ENCODE data around the gene TOMM7.

The TOMM7 gene

DNA sequence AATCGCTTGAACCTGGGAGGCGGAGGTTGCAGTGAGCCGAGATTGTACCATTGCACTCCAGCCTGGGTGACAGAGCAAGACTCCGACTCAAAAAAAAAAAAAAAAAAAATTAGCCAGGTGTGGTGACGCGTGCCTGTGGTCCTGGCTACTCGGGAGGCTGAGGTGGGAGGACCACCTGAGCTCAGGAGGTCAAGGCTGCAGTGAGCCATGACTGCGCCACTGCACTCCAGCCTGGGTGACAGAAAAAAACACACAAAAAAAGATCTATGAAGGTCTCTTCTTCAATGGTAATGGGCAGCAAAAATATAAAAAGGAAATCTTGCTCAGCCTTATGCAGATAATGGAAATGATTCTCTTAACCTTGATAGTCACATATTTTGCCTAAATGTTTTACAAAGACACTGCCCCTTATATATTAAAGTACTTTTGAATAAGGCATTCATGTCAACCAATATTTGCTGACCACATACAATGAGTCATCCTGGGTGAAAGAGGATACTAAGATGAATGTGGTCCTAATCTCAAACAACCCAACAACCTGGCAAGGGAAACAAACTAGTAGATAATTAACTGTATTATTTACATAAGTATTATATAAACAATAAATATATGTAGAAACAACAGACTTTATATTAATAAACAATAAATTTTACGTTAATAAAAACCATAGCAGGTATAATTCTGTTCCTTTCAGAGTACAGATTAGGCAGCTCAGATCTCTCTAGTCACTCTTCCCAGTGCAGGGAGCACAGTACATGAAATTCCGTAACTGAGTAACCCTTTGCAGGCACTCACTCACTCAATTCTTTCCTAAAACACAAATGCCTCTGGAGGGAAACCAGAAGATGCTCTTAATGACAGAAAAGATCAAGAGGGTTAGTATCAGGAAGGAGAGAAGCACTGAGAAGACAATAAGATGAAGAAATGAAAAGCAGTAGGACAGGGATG is 8.1 kb downstream of the TOMM7 start:
- TF ChIP-seq, protein P1, sequence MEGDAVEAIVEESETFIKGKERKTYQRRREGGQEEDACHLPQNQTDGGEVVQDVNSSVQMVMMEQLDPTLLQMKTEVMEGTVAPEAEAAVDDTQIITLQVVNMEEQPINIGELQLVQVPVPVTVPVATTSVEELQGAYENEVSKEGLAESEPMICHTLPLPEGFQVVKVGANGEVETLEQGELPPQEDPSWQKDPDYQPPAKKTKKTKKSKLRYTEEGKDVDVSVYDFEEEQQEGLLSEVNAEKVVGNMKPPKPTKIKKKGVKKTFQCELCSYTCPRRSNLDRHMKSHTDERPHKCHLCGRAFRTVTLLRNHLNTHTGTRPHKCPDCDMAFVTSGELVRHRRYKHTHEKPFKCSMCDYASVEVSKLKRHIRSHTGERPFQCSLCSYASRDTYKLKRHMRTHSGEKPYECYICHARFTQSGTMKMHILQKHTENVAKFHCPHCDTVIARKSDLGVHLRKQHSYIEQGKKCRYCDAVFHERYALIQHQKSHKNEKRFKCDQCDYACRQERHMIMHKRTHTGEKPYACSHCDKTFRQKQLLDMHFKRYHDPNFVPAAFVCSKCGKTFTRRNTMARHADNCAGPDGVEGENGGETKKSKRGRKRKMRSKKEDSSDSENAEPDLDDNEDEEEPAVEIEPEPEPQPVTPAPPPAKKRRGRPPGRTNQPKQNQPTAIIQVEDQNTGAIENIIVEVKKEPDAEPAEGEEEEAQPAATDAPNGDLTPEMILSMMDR (conservative IDR thresholded peaks at IDR 0.05) = no peak

DNA sequence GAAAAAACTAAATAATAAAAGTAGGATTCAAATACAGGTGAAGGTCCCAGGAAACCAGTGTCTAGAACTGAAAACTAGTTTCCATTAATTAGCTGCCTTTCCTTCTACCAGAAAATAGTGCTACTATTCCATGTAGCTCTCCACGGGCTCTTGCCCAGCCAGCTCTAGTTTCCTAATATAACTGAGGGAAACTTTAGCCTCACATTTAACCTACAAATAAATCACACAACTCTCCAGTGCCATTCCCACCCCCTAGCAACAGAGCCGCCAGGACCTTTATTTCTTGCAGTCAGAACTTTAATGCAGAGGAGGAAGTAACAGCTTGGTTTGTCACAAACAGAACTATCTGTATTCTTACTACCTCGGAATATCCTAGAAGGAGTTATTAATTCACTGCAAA is 10.3 kb downstream of the TOMM7 start:
- TF ChIP-seq, protein P1 (conservative IDR thresholded peaks at IDR 0.05) = no peak
- no peak overlapping the region for H3K27ac ChIP-seq

More for the DNA sequence above, 8.1 kb downstream of the TOMM7 start:
- H3K27ac ChIP-seq = no peak overlapping the region

DNA sequence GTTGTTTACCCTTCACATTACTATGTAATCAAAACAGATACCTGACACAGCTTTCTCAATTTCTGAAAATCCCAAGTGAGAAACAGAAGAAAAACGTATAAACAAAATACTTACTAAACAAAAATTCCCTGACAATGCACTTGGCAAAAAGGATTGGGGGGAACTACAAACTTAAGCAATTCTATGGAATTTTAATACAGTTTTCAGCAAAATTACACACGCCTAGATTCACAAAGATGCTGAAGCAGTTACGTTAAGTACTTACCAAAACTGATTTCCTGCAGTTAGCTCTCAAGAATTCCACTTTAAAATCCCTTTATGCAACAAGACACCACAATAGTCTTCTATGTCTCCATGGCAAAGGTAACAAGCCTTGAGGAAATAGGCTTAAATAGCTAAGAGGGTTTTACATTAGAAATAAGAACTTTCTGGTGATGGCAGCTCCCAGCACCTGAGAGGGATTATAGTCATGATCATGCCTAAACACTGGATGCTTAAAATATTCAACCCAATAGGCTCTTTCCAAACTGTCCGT is 10.8 kb downstream of the TOMM7 start:
- no peak overlapping the region for H3K27ac ChIP-seq
- TF ChIP-seq, protein P1 (conservative IDR thresholded peaks at IDR 0.05) = no peak

DNA sequence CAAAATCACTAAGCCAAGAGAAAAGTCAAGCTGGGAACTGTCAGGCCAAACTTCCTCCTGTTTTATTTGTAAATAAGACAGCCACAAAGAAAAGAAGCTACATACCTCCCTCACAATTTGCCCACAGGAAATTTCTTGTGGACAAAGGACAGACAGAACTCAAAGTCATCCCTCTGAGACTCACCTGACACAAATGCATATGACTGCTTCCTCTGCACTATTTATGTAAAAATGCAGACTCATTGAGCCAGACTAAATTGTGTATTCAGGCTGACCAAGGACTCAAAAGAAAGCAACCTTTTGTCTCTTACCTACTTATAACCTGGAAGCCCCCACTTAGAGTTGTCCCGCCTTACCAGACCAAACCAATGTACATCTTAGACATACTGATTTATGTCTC is 11.8 kb downstream of the TOMM7 start:
- no peak overlapping the region for H3K27ac ChIP-seq
- TF ChIP-seq, protein P1 (conservative IDR thresholded peaks at IDR 0.05) = no peak

DNA sequence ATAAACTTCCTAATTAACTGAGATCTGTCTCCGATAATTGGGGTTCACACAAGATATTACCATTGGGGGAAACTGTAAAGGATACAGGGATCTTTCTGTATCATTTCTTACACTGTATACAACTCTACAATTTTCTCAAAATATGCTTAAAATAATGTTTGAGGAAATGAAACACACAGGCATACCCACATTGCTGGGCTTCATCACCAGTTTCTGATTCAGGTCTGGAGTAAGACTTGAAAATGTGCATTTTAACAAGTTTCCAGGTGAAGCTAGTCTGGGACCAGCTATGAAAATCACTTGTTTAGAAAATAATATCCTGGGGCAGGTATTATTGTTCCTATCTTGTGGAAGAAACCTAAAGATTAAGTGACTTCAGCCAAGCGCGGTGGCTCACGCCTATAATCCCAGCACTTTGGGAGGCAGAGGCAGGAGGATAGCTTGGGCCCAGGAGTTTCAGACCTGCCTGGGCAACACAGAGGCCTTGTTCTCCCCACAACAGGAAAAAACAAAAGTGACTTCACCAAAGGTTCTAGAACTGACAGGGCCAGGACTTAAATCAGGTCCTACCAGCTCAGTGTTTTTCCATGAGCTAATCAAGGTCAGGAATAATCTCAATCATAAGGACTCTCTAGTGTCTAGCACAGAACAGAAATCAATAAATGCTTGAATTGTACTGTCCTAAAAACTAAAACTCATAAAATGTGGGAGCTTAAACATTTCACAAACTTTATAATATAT is 12.6 kb downstream of the TOMM7 start:
- TF ChIP-seq, protein P1 (conservative IDR thresholded peaks at IDR 0.05) = no peak
- no peak overlapping the region for H3K27ac ChIP-seq

DNA sequence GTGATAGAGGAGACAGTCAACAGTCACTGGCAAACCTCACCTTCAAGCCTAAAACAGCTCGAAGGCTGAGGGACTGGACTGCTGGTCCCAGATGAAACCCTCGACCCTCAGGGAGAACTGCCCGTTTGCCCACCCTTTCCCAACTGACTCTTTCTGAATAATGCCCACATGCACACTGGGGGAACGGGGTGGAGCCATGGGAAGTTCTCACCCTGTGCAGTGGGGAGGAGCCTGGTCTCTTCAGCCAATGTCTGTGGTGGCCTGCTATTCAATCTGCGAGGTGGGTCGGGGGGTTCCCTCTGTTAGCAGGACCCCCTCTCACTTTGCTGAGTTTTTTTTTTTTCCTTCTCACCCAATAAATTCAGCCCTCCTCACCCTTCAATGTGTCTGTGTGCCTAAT is 14.5 kb downstream of the TOMM7 start:
- H3K27ac ChIP-seq = no peak overlapping the region
- TF ChIP-seq, protein P1 (conservative IDR thresholded peaks at IDR 0.05) = no peak

DNA sequence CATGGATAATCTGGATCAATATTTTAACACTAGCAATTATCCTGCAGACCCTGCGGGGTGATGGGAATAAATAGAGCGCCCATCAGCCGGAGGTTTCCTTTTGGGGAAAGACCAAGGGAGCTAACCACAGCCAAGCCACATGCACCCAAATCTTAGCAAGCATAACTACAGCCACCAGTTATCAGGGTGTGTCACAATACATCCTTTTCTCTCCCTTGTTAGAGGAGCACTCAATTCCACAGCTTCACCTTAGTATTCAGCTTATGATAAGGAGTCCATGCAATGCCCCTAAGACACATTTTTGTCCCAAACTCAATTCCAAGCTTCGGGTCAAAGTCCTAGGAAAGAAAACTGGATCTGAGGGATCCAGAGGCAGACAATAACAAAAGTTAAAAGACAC is 15.9 kb downstream of the TOMM7 start:
- TF ChIP-seq, protein P1 (conservative IDR thresholded peaks at IDR 0.05) = no peak
- no peak overlapping the region for H3K27ac ChIP-seq

All from VCaP (cell line).